H9 (cell line): ENCODE data around the gene IDH3B. TPM values are rescaled to one million over a fixed set of nuclear protein-coding genes. Genes with fewer than 3 reads are reported as not detected.

Source experiments
- DNase-seq: peaks from one replicate; pipeline ENCODE4 v3.0.0-alpha.2; 2017
- H2AFZ ChIP-seq: one replicate; pipeline ENCODE4 v1.6.1; 2013; ENCODE audit warnings: mild to moderate bottlenecking, low read length, control low read depth, moderate library complexity
- H2AK5ac ChIP-seq: 2 replicates; pipeline ENCODE4 v1.6.1; 2013; ENCODE audit warnings: low read length, control low read depth, mixed read lengths; ENCODE audit not compliant: insufficient read length
- H2BK120ac ChIP-seq: one replicate; pipeline ENCODE4 v1.6.1; 2013; ENCODE audit warnings: low read depth, mild to moderate bottlenecking, low read length, control low read depth, inconsistent platforms; ENCODE audit not compliant: poor library complexity, severe bottlenecking
- H2BK12ac ChIP-seq: 2 replicates; pipeline ENCODE4 v1.6.1; 2013; ENCODE audit warnings: low read length, control low read depth, mixed read lengths, low read depth; ENCODE audit not compliant: insufficient read length
- H2BK15ac ChIP-seq: 2 replicates; pipeline ENCODE4 v1.6.1; 2013; ENCODE audit warnings: low read depth, low read length, control low read depth
- H2BK20ac ChIP-seq: one replicate; pipeline ENCODE4 v1.6.1; 2013; ENCODE audit warnings: low read depth, mild to moderate bottlenecking, low read length, control low read depth, inconsistent platforms; ENCODE audit not compliant: poor library complexity, severe bottlenecking
- H2BK5ac ChIP-seq: 2 replicates; pipeline ENCODE4 v1.6.1; 2013; ENCODE audit warnings: low read length, control low read depth, mixed read lengths; ENCODE audit not compliant: insufficient read length
- H3K14ac ChIP-seq: 2 replicates; pipeline ENCODE4 v1.6.1; 2013; ENCODE audit warnings: low read length, control low read depth; ENCODE audit not compliant: insufficient read depth
- H3K18ac ChIP-seq: 2 replicates; pipeline ENCODE4 v1.6.1; 2013; ENCODE audit warnings: low read depth, mild to moderate bottlenecking, mixed read lengths, low read length, control low read depth; ENCODE audit not compliant: insufficient read length
- H3K23ac ChIP-seq: 2 replicates; pipeline ENCODE4 v1.6.1; 2013; ENCODE audit warnings: low read length, control low read depth, mixed read lengths, low read depth; ENCODE audit not compliant: insufficient read length
- H3K23me2 ChIP-seq: 2 replicates; pipeline ENCODE4 v1.6.1; 2013; ENCODE audit warnings: low read depth, mild to moderate bottlenecking, mixed read lengths, low read length, control low read depth; ENCODE audit not compliant: insufficient read length, poor library complexity, severe bottlenecking
- H3K27ac ChIP-seq: 2 replicates; pipeline ENCODE4 v1.5.1; 2013; ENCODE audit warnings: low read length, control low read depth, mixed read lengths, low read depth; ENCODE audit not compliant: insufficient read length
- H3K27me3 ChIP-seq: 2 replicates; pipeline ENCODE4 v1.6.1; 2013; ENCODE audit warnings: low read length, control low read depth, inconsistent platforms; ENCODE audit not compliant: insufficient read depth
- H3K4ac ChIP-seq: 2 replicates; pipeline ENCODE4 v1.6.1; 2013; ENCODE audit warnings: low read depth, mild to moderate bottlenecking, control low read depth, inconsistent platforms, low read length, moderate library complexity
- H3K4me1 ChIP-seq: 2 replicates; pipeline ENCODE4 v1.6.1; 2013; ENCODE audit warnings: low read length, control low read depth, inconsistent platforms; ENCODE audit not compliant: insufficient read depth
- H3K4me2 ChIP-seq: 2 replicates; pipeline ENCODE4 v1.6.1; 2013; ENCODE audit warnings: low read length, control low read depth, mixed read lengths; ENCODE audit not compliant: insufficient read length, insufficient read depth
- H3K56ac ChIP-seq: 2 replicates; pipeline ENCODE4 v1.6.1; 2013; ENCODE audit warnings: low read depth, mild to moderate bottlenecking, mixed read lengths, low read length, control low read depth; ENCODE audit not compliant: insufficient read length
- H3K79me1 ChIP-seq: 2 replicates; pipeline ENCODE4 v1.6.1; 2013; ENCODE audit warnings: low read depth, mild to moderate bottlenecking, moderate library complexity, low read length, control low read depth, inconsistent platforms; ENCODE audit not compliant: insufficient read depth, poor library complexity, severe bottlenecking
- H3K79me2 ChIP-seq: 2 replicates; pipeline ENCODE4 v1.6.1; 2013; ENCODE audit warnings: low read length, control low read depth, inconsistent platforms; ENCODE audit not compliant: insufficient read depth
- H3K9ac ChIP-seq: 2 replicates; pipeline ENCODE4 v1.6.1; 2013; ENCODE audit warnings: low read length, control low read depth, mixed read lengths; ENCODE audit not compliant: insufficient read length; ENCODE audit errors: extremely low read depth
- H3K9me3 ChIP-seq: one replicate; pipeline ENCODE4 v1.6.1; 2013; ENCODE audit warnings: low read depth, low read length, inconsistent platforms; ENCODE audit not compliant: control insufficient read depth
- H3T11ph ChIP-seq: one replicate; pipeline ENCODE4 v1.6.1; 2013; ENCODE audit warnings: mild to moderate bottlenecking, low read length, control low read depth, inconsistent platforms
- H4K20me1 ChIP-seq: one replicate; pipeline ENCODE4 v1.6.1; 2013; ENCODE audit not compliant: control insufficient read depth, insufficient read length, insufficient read depth
- H4K5ac ChIP-seq: 2 replicates; pipeline ENCODE4 v1.6.1; 2013; ENCODE audit warnings: low read depth, mild to moderate bottlenecking, mixed read lengths, low read length, control low read depth; ENCODE audit not compliant: insufficient read length
- H4K8ac ChIP-seq: replicated peaks from 2 replicates; pipeline ENCODE4 v1.6.1; 2013; ENCODE audit warnings: low read length, control low read depth, mixed read lengths, low read depth; ENCODE audit not compliant: insufficient read length
- H4K91ac ChIP-seq: 2 replicates; pipeline ENCODE4 v1.6.1; 2013; ENCODE audit warnings: low read depth, mild to moderate bottlenecking, moderate library complexity, mixed read lengths, low read length, control low read depth; ENCODE audit not compliant: insufficient read length
- H3K27ac Mint-ChIP-seq, 3 experiments: 2 replicates in 2 of 3; 3 replicates in 1 of 3; pipeline ENCODE4 v1.8.0; 2020 to 2021; ENCODE audit warnings: mixed read lengths in 3 of 3, mild to moderate bottlenecking in 1 of 3, moderate library complexity in 1 of 3
- H3K27me3 Mint-ChIP-seq: 2 replicates; pipeline ENCODE4 v1.8.0; 2021; ENCODE audit warnings: low read depth, mild to moderate bottlenecking, moderate library complexity, mixed read lengths
- H3K36me3 Mint-ChIP-seq, 3 experiments: 2 replicates in 2 of 3; 3 replicates in 1 of 3; pipeline ENCODE4 v1.8.0; 2020 to 2021; ENCODE audit warnings: low read depth in 3 of 3, mixed read lengths in 3 of 3; ENCODE audit not compliant: insufficient read depth in 1 of 3
- H3K4me1 Mint-ChIP-seq, 2 experiments: 2 replicates each; pipeline ENCODE4 v1.8.0; 2020; ENCODE audit warnings: mixed read lengths in 2 of 2
- H3K4me3 Mint-ChIP-seq, 2 experiments: 2 replicates in 1 of 2; 3 replicates in 1 of 2; pipeline ENCODE4 v1.8.0; 2020 to 2021; ENCODE audit warnings: mild to moderate bottlenecking in 2 of 2, mixed read lengths in 2 of 2, moderate library complexity in 1 of 2
- H3K9me3 Mint-ChIP-seq, 2 experiments: 2 replicates in 1 of 2; 3 replicates in 1 of 2; pipeline ENCODE4 v1.8.0; 2020; ENCODE audit warnings: mild to moderate bottlenecking in 2 of 2, mixed read lengths in 2 of 2, moderate library complexity in 1 of 2
- WGBS: extraction: QIAGEN DNeasy Blood & Tissue Kit; methylation state at CpG from one replicate; pipeline ENCODE4 v1.1.7; 2013; ENCODE audit warnings: missing lambda C conversion rate, low lambda C conversion rate, mixed read lengths; ENCODE audit not compliant: insufficient read length; ENCODE audit errors: extremely low coverage; 5-methylcytosine and 5-hydroxymethylcytosine counted together
- total RNA-seq: library from RNA; stranded (reverse); gene quantifications from 2 replicates; pipeline ENCODE4 v1.2.1, GENCODE V29; 2021
- TF ChIP-seq, protein P1 (sequence below): fragments of 200-600 bp; sonication (generic); conservative IDR thresholded peaks from 3 replicates; pipeline ENCODE4 v1.8.0; 2021; ENCODE audit warnings: antibody characterized with exemption, mild to moderate bottlenecking

IDH3B gene
- total RNA-seq, 1 experiment from 2014 or later = 114 TPM

GRCh38 chr20:2624190-2624589, 39.8 kb downstream of the IDH3B start:
- no peaks in the 10 kb centered on the region for H3K79me1 ChIP-seq

More at GRCh38 chr20:2624190-2624589, 39.8 kb downstream of the IDH3B start:
- no peak overlapping the region for H2BK15ac ChIP-seq
- no peaks in the 10 kb centered on the region for H4K20me1 ChIP-seq
- no CpG with 5 or more reads among the region's 4 CpGs for WGBS
- H2BK120ac ChIP-seq = no peak overlapping the region
- H3K23ac ChIP-seq = no peak overlapping the region
- Mint-ChIP-seq H3K4me3 (no peak overlapping the region), H3K27ac (no peak overlapping the region), H3K27me3 (peaks cover 59% of the 10 kb centered on the region), H3K9me3 (peaks cover 3 to 5% of the 10 kb centered on the region in 2 experiments; a peak in 3 of 5 replicates), H3K4me1 (no peaks in the 10 kb centered on the region), H3K36me3 (no peaks in the 10 kb centered on the region)
- TF ChIP-seq, protein P1, sequence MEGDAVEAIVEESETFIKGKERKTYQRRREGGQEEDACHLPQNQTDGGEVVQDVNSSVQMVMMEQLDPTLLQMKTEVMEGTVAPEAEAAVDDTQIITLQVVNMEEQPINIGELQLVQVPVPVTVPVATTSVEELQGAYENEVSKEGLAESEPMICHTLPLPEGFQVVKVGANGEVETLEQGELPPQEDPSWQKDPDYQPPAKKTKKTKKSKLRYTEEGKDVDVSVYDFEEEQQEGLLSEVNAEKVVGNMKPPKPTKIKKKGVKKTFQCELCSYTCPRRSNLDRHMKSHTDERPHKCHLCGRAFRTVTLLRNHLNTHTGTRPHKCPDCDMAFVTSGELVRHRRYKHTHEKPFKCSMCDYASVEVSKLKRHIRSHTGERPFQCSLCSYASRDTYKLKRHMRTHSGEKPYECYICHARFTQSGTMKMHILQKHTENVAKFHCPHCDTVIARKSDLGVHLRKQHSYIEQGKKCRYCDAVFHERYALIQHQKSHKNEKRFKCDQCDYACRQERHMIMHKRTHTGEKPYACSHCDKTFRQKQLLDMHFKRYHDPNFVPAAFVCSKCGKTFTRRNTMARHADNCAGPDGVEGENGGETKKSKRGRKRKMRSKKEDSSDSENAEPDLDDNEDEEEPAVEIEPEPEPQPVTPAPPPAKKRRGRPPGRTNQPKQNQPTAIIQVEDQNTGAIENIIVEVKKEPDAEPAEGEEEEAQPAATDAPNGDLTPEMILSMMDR = no peak
- no peak overlapping the region for H3K9ac ChIP-seq
- no peaks in the 10 kb centered on the region for H3K23me2 ChIP-seq
- no peak overlapping the region for H3K14ac ChIP-seq
- no peak for DNase-seq
- no peak overlapping the region for H3K18ac ChIP-seq
- no peak overlapping the region for H2AFZ ChIP-seq
- no peaks in the 10 kb centered on the region for H3K4me1 ChIP-seq
- no peak overlapping the region for H2AK5ac ChIP-seq
- H2BK5ac ChIP-seq = no peak overlapping the region
- no peaks in the 10 kb centered on the region for H3K9me3 ChIP-seq
- H3K27me3 ChIP-seq = no peaks in the 10 kb centered on the region
- H3K27ac ChIP-seq = no peak overlapping the region
- no peak overlapping the region for H4K8ac ChIP-seq
- H2BK12ac ChIP-seq = no peak overlapping the region
- H3K56ac ChIP-seq = no peak overlapping the region
- H4K91ac ChIP-seq = no peak overlapping the region
- H4K5ac ChIP-seq = no peak overlapping the region
- H3K79me2 ChIP-seq = no peaks in the 10 kb centered on the region
- H3K4me2 ChIP-seq = no peak overlapping the region
- no peak overlapping the region for H3T11ph ChIP-seq
- H2BK20ac ChIP-seq = no peak overlapping the region
- no peak overlapping the region for H3K4ac ChIP-seq
